K562 (cell line): ENCODE results near the gene PSORS1C2. TPM values are rescaled to one million over a fixed set of nuclear protein-coding genes. Genes with fewer than 3 reads are reported as not detected.
A peak's percentile ranks its signal among the peaks of the same experiment; 100 is the strongest.

ENCODE experiments used
- CCAR2 ChIP-seq: fragments of 200-400 bp; formaldehyde crosslinking; IDR thresholded peaks from 2 replicates; pipeline ENCODE4 v1.6.1; 2017; ENCODE audit warnings: mild to moderate bottlenecking, low read depth, low read length
- FOS ChIP-seq: IDR thresholded peaks from 3 replicates; pipeline ENCODE4 v1.6.1; 2011; ENCODE audit not compliant: insufficient read length; ENCODE audit errors: extremely low read depth
- GABPB1 ChIP-seq: sonication (generic); formaldehyde crosslinking; IDR thresholded peaks from 2 replicates; pipeline ENCODE4 v1.8.0; 2022; ENCODE audit warnings: mild to moderate bottlenecking, missing genetic modification reagents
- HLTF ChIP-seq: fragments of 450-650 bp; IDR thresholded peaks from 2 replicates; pipeline ENCODE4 v1.6.1; 2016
- JUN ChIP-seq, 2 experiments: sonication (generic) in 1 of 2; formaldehyde crosslinking in 1 of 2; IDR thresholded peaks; 2 replicates each; pipeline versions ENCODE4 v1.6.1 to v1.8.0; 2012 to 2022; ENCODE audit warnings: borderline replicate concordance in 2 of 2, mild to moderate bottlenecking in 2 of 2, improper control_type of control experiment in 1 of 2, low read depth in 1 of 2, low read length in 1 of 2, missing genetic modification reagents in 1 of 2
- MAX ChIP-seq: sonication (generic); formaldehyde crosslinking; IDR thresholded peaks from 2 replicates; pipeline ENCODE4 v1.9.0; 2022; ENCODE audit warnings: mild to moderate bottlenecking, missing genetic modification reagents
- NBN ChIP-seq: fragments of 450-650 bp; IDR thresholded peaks from 2 replicates; pipeline ENCODE4 v1.6.1; 2016; ENCODE audit warnings: low read depth, mild to moderate bottlenecking
- NELFE ChIP-seq: IDR thresholded peaks from 2 replicates; pipeline ENCODE4 v1.6.1; 2011; ENCODE audit warnings: mild to moderate bottlenecking; ENCODE audit not compliant: insufficient read depth, insufficient read length
- PML ChIP-seq: IDR thresholded peaks from 2 replicates; pipeline ENCODE4 v1.6.1; 2012; ENCODE audit warnings: low read length, inconsistent platforms
- POLR2A ChIP-seq: fragments of 450-650 bp; conservative IDR thresholded peaks from 2 replicates; pipeline ENCODE4 v1.6.1; 2016
- RBBP5 ChIP-seq: fragments of 200-600 bp; sonication (generic); IDR thresholded peaks from 2 replicates; pipeline ENCODE4 v1.6.1; 2012; ENCODE audit warnings: borderline replicate concordance, mild to moderate bottlenecking, low read length, control low read depth, inconsistent platforms; ENCODE audit not compliant: insufficient read depth, poor library complexity, severe bottlenecking
- RBM14 ChIP-seq: fragments of 200-400 bp; formaldehyde crosslinking; IDR thresholded peaks from 2 replicates; pipeline ENCODE4 v1.6.1; 2018; ENCODE audit warnings: low read depth, mild to moderate bottlenecking, low read length, moderate library complexity, borderline replicate concordance; ENCODE audit not compliant: insufficient read depth
- SMARCE1 ChIP-seq: fragments of 450-650 bp; IDR thresholded peaks from 2 replicates; pipeline ENCODE4 v1.7.1; 2016; ENCODE audit warnings: mild to moderate bottlenecking
- SOX6 ChIP-seq: fragments of 450-650 bp; IDR thresholded peaks from 2 replicates; pipeline ENCODE4 v1.6.1; 2014; ENCODE audit warnings: mild to moderate bottlenecking
- TEAD4 ChIP-seq, 2 experiments: sonication (generic) in 1 of 2; formaldehyde crosslinking in 1 of 2; IDR thresholded peaks; 2 replicates each; pipeline versions ENCODE4 v1.6.1 to v1.8.0; 2012 to 2022; ENCODE audit warnings: borderline replicate concordance in 1 of 2, inconsistent platforms in 1 of 2, low read length in 1 of 2, mild to moderate bottlenecking in 1 of 2, missing genetic modification reagents in 1 of 2
- THRAP3 ChIP-seq: fragments of 450-650 bp; IDR thresholded peaks from 2 replicates; pipeline ENCODE4 v1.6.1; 2016; ENCODE audit warnings: mild to moderate bottlenecking, inconsistent platforms, borderline replicate concordance
- TOE1 ChIP-seq, 2 experiments: fragments of 450-650 bp in 1 of 2; sonication (generic) in 1 of 2; formaldehyde crosslinking in 1 of 2; IDR thresholded peaks; 2 replicates each; pipeline versions ENCODE4 v1.7.1 to v1.8.0; 2016 to 2022; ENCODE audit warnings: borderline replicate concordance in 2 of 2, mild to moderate bottlenecking in 2 of 2, antibody characterized with exemption in 1 of 2, inconsistent platforms in 1 of 2, low read depth in 1 of 2, missing genetic modification reagents in 1 of 2, moderate library complexity in 1 of 2
- polyA plus RNA-seq, 8 experiments: library from polyadenylated mRNA; depleted of rRNA in 4 of 8; stranded (reverse) in 5 of 8; unstranded in 3 of 8; fragments of >200 nt; fragmentation: Nextera tagmentation in 2 of 8; fragmentation: Illumina TruSeq in 1 of 8; extraction: Ambion mirVana in 2 of 8; extraction: Trizol in 1 of 8; gene quantifications; 2 replicates each; pipeline versions ENCODE4 v1.2.1 to v1.2.3, GENCODE V29; 2011 to 2014; ENCODE audit warnings: inconsistent platforms in 1 of 8, missing spikeins in 1 of 8
- total RNA-seq, 7 experiments: library from RNA; depleted of rRNA in 6 of 7; stranded (reverse); fragments of >200 nt in 6 of 7; fragmentation: Illumina TruSeq in 2 of 7; extraction: Trizol in 2 of 7; gene quantifications; 2 replicates each; pipeline versions ENCODE4 v1.2.1 to v1.2.3, GENCODE V29; 2011 to 2021; ENCODE audit warnings: low replicate concordance in 1 of 7
- TF ChIP-seq, protein P1 (sequence below): sonication (generic); formaldehyde crosslinking; IDR thresholded peaks from 2 replicates; pipeline ENCODE4 v1.9.0; 2022; ENCODE audit warnings: mild to moderate bottlenecking, missing genetic modification reagents
- TF ChIP-seq, protein P2 (sequence below): sonication (generic); formaldehyde crosslinking; IDR thresholded peaks from 2 replicates; pipeline ENCODE4 v1.8.0; 2022; ENCODE audit warnings: mild to moderate bottlenecking, missing genetic modification reagents
- TF ChIP-seq, protein P3 (sequence below): fragments of 450-650 bp; IDR thresholded peaks from 2 replicates; pipeline ENCODE4 v1.6.1; 2016
- TF ChIP-seq, protein P4 (sequence below): fragments of 450-650 bp; formaldehyde crosslinking; IDR thresholded peaks from 2 replicates; pipeline ENCODE4 v1.4.0; 2020; ENCODE audit warnings: mild to moderate bottlenecking

The PSORS1C2 gene
- total and polyA plus RNA-seq, 9 of the 15 experiments (the other 6 are each of a cell fraction or from before 2014, with no cell fraction given), result not detected

DNA sequence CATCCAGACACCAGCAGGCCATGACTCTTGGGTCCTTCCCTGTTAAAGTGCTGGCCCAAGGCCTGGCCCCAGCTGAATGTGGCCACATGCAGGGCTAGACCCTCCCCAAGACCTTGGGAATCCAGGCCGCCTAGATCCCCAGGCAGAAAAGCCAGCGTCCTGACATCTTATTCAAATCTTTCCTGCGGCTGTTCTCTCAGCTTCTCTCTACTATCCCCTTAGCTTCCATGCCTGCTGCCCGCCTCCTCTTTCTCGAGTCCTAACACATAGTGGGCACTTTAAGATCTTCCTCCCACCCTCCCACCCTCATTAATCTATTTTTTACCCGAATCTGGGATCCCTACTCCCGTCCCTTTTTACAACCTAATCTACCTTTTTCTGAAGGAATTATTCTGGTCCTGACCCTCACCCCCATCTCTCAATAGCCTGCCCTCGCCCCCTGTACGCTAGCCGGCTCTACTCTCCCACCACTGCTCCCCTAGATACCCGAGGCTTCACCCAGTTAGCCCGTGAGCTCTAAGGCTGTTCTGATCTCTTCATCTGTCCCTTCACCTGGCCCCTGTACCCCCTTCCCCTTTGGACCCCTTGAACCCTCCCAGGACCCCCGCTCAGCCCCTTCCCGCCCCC lies 18.8 kb upstream of the PSORS1C2 start, which contains the start of gene CCHCR1 (continued):
- TF ChIP-seq, protein P1, sequence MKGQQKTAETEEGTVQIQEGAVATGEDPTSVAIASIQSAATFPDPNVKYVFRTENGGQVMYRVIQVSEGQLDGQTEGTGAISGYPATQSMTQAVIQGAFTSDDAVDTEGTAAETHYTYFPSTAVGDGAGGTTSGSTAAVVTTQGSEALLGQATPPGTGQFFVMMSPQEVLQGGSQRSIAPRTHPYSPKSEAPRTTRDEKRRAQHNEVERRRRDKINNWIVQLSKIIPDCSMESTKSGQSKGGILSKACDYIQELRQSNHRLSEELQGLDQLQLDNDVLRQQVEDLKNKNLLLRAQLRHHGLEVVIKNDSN (CRISPR knock-in tag), result no peak
- TF ChIP-seq HLTF, result peak; percentile 69; the same call in 1 of the 2 replicates
- no peak for TF ChIP-seq TEAD4 (IDR thresholded peaks at IDR 0.05; ENCODE audit: low read length)
- no peak for TF ChIP-seq TEAD4 (CRISPR knock-in tag; IDR thresholded peaks at IDR 0.05; ENCODE audit: borderline replicate concordance)
- TF ChIP-seq, protein P2, sequence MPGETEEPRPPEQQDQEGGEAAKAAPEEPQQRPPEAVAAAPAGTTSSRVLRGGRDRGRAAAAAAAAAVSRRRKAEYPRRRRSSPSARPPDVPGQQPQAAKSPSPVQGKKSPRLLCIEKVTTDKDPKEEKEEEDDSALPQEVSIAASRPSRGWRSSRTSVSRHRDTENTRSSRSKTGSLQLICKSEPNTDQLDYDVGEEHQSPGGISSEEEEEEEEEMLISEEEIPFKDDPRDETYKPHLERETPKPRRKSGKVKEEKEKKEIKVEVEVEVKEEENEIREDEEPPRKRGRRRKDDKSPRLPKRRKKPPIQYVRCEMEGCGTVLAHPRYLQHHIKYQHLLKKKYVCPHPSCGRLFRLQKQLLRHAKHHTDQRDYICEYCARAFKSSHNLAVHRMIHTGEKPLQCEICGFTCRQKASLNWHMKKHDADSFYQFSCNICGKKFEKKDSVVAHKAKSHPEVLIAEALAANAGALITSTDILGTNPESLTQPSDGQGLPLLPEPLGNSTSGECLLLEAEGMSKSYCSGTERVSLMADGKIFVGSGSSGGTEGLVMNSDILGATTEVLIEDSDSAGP, result no peak
- 0 out of 2 replicates have a peak, but pooled peaks have one; percentile 20 for TF ChIP-seq NBN
- TF ChIP-seq PML, result no peak
- TF ChIP-seq POLR2A, result peak; percentile 75; the same call in 1 of the 2 replicates
- no peak for TF ChIP-seq JUN (IDR thresholded peaks at IDR 0.05; ENCODE audit: borderline replicate concordance, low read depth, low read length)
- 0 out of 2 replicates have a peak, but pooled peaks have one; percentile 24 for TF ChIP-seq JUN (CRISPR knock-in tag; IDR thresholded peaks at IDR 0.05; ENCODE audit: borderline replicate concordance)
- no peak for TF ChIP-seq TOE1 (IDR thresholded peaks at IDR 0.05; ENCODE audit: borderline replicate concordance)
- TF ChIP-seq TOE1 (CRISPR knock-in tag; IDR thresholded peaks at IDR 0.05; ENCODE audit: borderline replicate concordance, low read depth), result no peak
- TF ChIP-seq CCAR2, result no peak
- no peak for TF ChIP-seq RBM14
- TF ChIP-seq SOX6, result no peak
- no peak for TF ChIP-seq NELFE
- no peak for TF ChIP-seq THRAP3
- no peak for TF ChIP-seq FOS
- TF ChIP-seq, protein P3, sequence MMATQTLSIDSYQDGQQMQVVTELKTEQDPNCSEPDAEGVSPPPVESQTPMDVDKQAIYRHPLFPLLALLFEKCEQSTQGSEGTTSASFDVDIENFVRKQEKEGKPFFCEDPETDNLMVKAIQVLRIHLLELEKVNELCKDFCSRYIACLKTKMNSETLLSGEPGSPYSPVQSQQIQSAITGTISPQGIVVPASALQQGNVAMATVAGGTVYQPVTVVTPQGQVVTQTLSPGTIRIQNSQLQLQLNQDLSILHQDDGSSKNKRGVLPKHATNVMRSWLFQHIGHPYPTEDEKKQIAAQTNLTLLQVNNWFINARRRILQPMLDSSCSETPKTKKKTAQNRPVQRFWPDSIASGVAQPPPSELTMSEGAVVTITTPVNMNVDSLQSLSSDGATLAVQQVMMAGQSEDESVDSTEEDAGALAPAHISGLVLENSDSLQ, result no peak
- TF ChIP-seq RBBP5, result no peak
- TF ChIP-seq, protein P4, sequence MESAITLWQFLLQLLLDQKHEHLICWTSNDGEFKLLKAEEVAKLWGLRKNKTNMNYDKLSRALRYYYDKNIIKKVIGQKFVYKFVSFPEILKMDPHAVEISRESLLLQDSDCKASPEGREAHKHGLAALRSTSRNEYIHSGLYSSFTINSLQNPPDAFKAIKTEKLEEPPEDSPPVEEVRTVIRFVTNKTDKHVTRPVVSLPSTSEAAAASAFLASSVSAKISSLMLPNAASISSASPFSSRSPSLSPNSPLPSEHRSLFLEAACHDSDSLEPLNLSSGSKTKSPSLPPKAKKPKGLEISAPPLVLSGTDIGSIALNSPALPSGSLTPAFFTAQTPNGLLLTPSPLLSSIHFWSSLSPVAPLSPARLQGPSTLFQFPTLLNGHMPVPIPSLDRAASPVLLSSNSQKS, result no peak
- TF ChIP-seq GABPB1 (CRISPR knock-in tag), result no peak
- 0 out of 2 replicates have a peak, but pooled peaks have one; percentile 24 for TF ChIP-seq MAX (CRISPR knock-in tag)
- peak; percentile 32 for TF ChIP-seq SMARCE1
